GM19452 (cell line): ENCODE data around the gene SCN4B.

Source experiments
- ATAC-seq: cut with Tn5 transposase; IDR thresholded peaks from one replicate; pipeline ENCODE4 v1.9.1; 2021; ENCODE audit not compliant: unreplicated experiment

Gene SCN4B

GRCh38 chr11:118135051-118135795 lies 17.4 kb downstream of the SCN4B start:
- ATAC-seq, result no peak

GRCh38 chr11:118133816-118134215 lies 18.8 kb downstream of the SCN4B start:
- ATAC-seq, result no peak

- ATAC-seq, result no peak
These were observed 20.1 kb downstream of the SCN4B start for GRCh38 chr11:118132385-118133151.

DNA sequence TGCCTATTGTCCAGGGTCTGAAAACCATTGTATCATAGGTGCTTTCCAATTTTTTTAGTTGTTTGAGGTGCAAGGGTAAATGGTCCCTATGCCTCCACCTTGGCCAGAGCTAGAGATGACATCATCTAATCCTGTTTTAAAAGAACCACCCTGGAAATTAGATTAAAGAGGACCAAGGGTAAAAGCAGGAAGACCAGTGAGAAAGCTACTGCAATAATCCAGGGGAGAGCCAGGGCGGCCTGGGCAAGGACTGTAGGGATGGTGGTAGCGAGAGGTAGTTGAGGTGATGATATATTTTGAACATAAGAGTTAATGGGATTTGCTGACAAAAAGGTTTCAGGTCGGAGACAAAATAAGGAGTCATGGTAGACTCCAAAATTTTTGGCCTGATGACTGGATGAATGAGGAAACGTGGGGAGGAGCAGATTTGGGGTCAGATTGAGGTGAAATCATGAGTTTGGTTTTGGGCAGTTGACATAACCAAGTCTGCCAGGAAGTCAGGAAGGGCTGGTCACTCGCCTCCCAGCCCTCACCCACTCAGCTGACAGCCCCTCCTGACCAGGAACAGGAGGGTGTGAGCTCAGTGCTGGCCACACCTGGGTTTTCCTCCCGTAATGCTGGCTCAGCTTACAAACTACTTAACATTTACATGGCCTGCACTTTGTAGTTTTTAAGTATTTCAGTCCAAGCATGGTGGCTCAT lies 23.0 kb downstream of the SCN4B start:
- no peak for ATAC-seq

DNA sequence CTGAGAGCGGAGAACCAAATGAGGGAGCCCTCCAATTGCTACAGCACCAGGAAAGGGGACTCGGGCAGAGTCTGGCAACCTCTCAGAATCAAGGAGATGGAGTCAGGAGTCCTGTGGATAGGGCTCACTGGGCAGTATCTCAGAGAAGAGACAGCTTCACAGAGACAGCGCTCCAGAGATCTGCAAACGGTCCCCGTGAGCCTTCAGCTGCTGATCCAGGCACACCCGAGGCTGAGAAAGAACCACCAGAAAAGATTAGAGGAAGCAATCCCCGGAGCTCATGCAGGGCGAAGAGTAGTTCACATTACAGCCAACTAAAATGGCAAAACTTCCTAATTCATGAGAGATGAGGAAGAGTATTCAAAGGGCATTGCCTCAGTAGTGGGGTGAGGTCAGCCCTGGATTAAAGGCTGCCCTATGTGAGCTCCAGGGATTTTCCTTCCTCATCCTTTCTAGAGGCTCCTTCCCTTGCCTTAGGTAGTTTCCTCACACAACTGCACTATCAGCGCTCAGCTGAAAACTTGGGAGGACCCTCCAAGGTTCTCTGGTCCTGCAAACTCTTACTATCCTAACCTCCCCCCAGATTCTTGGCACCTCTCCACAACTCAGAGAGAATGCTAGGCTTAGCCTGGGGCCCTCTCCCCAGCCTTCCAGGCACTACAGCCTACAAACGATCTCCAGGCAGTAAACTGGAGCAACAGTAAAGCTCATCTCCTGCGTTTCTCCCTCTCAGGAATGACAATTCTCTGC lies 23.7 kb downstream of the SCN4B start:
- no peak for ATAC-seq

GRCh38 chr11:118128310-118128709 lies 24.3 kb downstream of the SCN4B start:
- no peak for ATAC-seq

DNA sequence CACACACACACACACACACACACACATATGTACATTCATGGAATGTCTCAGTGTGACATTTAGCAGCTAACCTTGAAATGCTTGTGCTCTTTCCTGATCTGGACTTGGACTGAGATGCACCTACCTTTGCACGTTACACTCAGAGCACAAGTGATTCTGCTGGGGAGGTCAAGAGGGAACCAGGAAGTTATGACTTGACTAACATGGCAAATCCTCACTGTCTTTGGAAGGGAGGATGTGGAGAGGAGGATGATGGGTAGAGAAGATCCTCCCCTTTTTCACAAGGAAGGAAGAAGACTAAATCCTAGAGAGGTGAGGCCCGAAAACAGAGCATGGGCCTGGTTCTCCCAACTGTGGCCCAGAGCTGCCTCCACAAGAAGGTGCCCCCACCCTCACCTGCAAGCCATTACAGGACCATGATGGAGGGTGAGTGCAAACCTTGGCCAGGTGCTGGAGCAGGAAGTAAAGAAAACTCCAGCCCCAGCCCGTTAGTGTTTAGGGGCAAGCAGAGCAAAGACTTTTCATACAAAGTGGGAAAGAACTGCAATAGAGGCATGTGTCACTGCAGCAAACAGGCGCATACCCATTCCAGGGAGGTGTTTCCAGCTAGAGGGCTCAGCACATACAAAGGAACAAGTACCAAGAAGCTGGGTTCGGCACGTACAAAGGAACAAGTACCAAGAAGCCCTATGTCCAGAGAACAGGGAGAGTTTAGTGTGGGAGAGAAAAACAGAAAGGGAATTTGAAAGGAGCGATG lies 26.4 kb downstream of the SCN4B start:
- ATAC-seq, result no peak

DNA sequence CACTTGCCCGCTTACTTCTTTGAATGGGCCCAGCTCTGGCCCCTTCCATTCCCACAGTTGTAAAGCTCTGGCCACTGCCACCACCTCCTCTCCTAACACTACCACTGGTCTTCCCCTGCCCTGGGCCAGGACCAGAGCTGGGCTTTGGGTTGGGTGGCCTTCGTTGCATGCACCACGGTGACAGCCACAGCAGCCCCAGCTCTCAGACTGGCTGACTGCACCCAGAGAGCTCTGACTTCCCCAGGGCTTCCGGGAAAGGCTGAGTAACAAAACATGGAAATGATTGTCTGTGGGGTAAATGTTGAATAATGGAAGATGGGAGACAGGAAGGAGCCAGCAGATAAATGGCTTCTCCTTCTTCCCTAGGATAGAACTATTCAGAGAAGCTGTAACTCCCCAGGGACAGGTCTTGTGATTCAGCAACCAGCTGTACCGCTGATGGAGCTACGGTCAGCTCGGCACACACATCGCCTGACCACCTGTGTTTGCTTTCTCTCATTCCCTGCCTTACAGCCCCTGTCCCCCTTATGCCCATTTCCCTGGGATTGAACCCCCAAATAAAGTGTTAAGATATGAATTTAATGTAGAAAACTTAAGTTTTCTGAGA lies 27.6 kb downstream of the SCN4B start:
- ATAC-seq, result no peak

- no peak for ATAC-seq
These were observed 31.8 kb downstream of the SCN4B start for GRCh38 chr11:118120793-118121192.

GRCh38 chr11:118117790-118118601 lies 34.6 kb downstream of the SCN4B start:
- ATAC-seq, result peak; percentile 69

DNA sequence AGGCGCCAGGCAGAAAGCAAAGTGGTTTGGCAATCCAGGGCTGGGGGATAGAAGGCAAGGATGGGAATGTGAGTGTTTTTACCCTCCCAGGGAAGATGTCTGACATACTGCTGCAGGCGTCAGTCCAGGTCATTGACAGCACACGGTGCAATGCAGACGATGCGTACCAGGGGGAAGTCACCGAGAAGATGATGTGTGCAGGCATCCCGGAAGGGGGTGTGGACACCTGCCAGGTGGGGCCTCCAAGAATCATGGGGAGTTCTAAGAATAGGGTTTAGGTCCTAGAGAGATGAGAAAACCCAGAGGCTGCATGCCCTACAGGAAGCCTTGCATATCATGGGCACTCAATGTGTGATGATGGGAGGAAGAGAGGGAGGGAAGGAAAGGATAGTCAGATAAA lies 37.6 kb downstream of the SCN4B start:
- ATAC-seq, result no peak

- ATAC-seq, result no peak
These were observed 38.4 kb downstream of the SCN4B start for GRCh38 chr11:118114266-118114665.

DNA sequence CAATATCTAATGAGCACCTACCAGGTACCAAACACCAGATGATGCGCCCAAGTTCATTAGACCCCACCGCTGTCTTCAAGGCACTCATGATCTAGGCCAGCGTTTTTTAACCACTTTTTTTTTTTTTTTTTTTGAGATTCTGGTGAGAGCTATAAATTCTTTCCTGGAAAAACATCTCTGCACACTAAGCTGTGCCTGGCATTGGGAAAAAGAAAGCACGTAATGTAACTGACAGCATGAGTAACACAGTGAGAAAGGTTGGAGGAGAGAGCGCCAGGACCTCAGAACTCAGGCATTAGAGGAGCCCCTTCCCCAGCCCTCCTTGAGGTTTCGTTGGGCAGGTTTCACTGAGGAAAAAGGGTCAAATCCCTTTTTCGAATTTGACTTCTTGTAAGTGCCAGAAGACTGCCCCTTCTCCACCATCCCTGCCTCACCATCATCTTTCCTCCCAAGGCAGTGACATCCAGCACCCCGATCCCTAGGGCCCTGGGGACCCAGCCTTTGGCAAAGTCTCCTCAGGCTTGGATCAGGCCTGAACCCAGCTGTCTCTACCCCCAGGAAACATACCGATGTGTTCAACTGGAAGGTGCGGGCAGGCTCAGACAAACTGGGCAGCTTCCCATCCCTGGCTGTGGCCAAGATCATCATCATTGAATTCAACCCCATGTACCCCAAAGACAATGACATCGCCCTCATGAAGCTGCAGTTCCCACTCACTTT lies 39.8 kb downstream of the SCN4B start:
- no peak for ATAC-seq

GRCh38 chr11:118111744-118112035 lies 40.9 kb downstream of the SCN4B start:
- no peak for ATAC-seq

DNA sequence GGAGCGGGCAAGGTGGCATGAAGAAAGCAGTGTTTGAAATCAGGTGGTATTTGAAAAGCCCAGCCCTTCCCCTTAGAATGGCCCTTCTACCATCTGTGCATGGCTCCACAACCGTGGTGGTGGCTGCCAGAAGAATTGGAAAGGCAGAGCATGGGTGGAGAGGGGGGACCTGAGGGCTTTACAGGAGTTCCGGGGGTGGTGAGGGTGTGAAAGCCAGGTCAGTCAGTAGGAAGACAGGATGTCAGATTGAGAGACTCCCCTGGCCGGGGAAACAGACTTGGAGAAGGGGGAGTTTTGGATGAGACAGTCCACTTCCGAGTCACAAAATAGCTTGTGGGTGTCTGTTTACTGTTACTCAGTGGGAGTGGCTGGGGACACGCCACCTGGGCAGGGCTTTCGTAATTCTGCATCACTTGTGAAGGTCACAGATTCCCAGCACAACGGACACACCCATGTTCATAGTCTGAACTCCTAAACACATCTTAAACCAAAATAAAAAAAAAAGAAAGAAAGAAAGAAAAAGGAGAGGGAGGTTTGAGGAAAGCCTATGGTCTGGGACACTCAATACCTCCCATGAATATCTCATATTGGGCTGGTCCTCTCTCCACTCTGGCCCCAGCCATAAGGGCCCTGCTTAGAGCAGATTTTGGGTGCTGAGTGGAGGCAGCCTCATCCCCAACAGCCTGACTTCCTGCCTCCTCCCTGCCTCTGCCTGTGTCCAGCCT lies 41.4 kb downstream of the SCN4B start:
- ATAC-seq, result no peak

GRCh38 chr11:118109231-118109630 lies 43.4 kb downstream of the SCN4B start:
- ATAC-seq, result no peak

DNA sequence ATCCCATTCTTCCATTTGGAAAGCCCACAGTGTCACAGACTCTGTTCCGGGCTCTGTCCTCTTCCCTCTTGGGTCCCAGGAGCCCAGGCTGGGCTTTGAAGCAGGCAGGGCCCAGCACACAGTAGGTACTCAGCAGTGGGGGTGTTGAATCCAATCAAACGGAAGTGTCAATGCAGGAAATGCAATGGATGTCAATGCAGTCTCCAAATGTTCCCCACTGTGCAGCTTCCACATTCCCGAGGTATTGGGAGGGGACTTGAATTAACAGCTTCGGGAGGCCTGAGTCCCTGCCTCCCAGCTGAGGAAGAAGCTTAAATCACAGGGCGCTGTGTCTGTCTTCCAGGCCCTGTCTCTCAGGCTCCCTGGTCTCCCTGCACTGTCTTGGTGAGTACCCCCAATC lies 44.1 kb downstream of the SCN4B start:
- ATAC-seq, result no peak

DNA sequence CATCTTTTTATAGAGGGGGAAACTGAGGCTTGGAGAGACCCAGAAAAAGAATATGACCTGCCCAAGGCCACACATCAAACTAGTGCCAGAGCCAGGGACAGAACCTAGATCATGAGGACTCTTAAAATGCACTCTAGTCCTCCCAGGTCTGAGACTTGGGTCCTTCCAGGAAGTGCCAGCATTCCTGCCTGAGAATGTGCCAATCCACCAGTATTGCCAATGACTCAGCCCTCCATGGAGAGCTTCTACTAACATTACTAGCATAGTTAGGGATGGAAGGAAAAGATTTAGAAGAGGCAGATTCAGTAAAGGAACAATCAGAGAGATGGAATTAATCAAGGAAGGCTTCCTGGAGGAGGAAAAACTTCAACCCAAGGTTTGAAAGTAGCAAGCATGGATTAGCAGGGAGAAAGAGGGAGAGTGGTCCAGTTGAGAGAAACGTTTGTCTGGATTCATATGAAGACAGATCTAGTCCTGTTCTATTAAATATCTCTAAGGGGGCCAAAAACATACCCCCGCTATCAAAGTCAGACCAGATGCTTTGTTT lies 45.8 kb downstream of the SCN4B start:
- no peak for ATAC-seq
